HL-60 (cell line): Measurements from ENCODE around the gene SLC14A1.

Source experiments
- CTCF ChIP-seq: IDR thresholded peaks from one replicate; pipeline ENCODE4 v1.5.1; 2011; ENCODE audit warnings: low read length, control low read depth, inconsistent platforms; ENCODE audit not compliant: insufficient read depth
- REST ChIP-seq: IDR thresholded peaks from 2 replicates; pipeline ENCODE4 v1.6.1; 2012; ENCODE audit warnings: low read depth; ENCODE audit not compliant: insufficient replicate concordance

DNA sequence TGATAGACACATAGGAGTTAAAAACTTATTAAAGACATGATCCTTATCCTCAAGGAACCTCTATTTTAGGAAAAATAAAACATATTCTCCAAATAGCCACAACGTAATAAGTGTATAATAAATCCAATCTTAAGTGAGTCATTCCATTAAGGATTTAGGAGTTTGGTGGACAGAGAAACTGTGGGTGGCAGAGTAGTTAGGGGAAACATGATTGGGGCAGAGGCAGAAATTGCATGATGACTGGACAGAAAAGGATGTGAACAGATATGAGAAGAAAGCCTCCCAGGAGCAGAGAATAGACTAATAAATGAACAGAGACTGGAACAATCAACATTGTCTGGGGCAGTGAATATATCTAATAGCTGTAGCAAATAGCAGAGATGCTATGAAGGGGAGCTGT lies 53.4 kb downstream of the SLC14A1 start:
- TF ChIP-seq REST, result no peak
- no peak for TF ChIP-seq CTCF
